Urinary bladder (tissue), 4 donors: Measurements from ENCODE around the gene MT1G. TPM values are rescaled to one million over a fixed set of nuclear protein-coding genes. Genes with fewer than 3 reads are reported as not detected.
"Not testable (repeated sequence)": the region's sequence is repeated elsewhere in the genome, so short reads cannot be mapped to it uniquely, and the experiment has no call there.

Experiments
- DNase-seq: peaks from one replicate; pipeline ENCODE4 v3.0.0-alpha.2; 2015; ENCODE audit errors: extremely low spot score
- H3K27ac ChIP-seq: one replicate; pipeline ENCODE4 v1.5.1; 2013; ENCODE audit warnings: low read depth, mild to moderate bottlenecking, moderate library complexity
- H3K36me3 ChIP-seq: one replicate; pipeline ENCODE4 v1.6.1; 2013; ENCODE audit warnings: mild to moderate bottlenecking, moderate library complexity; ENCODE audit not compliant: insufficient read depth
- H3K4me1 ChIP-seq: one replicate; pipeline ENCODE4 v1.6.1; 2013; ENCODE audit warnings: mild to moderate bottlenecking, moderate library complexity; ENCODE audit not compliant: insufficient read depth
- H3K4me3 ChIP-seq: one replicate; pipeline ENCODE4 v1.5.1; 2013; ENCODE audit warnings: low read depth, low read length
- WGBS: extraction: QIAGEN DNeasy Blood & Tissue Kit; methylation state at CpG from one replicate; pipeline ENCODE4 v1.1.7; 2013; 5-methylcytosine and 5-hydroxymethylcytosine counted together
- polyA plus RNA-seq: library from polyadenylated mRNA; stranded (reverse); fragments of 200-250 nt; gene quantifications from one replicate; pipeline ENCODE4 v1.2.3, GENCODE V29; 2013
- total RNA-seq: library from RNA; depleted of rRNA; stranded (reverse); fragments of >200 nt; gene quantifications from one replicate; pipeline ENCODE4 v1.2.3, GENCODE V29; 2014
- donor health status: healthy with polysubstance abuse.
- donor health status: healthy.

Gene MT1G
- not detected for total RNA-seq
- 55.5 TPM for polyA plus RNA-seq

- WGBS = 12% methylated on average over 46 of the region's 46 CpGs
- H3K4me1 ChIP-seq = no peaks in the 10 kb centered on the region
- H3K27ac ChIP-seq = no peak within 1 kb of the TSS
- no peak for DNase-seq
- no peak within 1 kb of the TSS for H3K4me3 ChIP-seq
- no peaks in the 10 kb centered on the region for H3K36me3 ChIP-seq
These were observed at the start of gene MT1G for GRCh38 chr16:56667581-56668571. MT1G (minus strand) TSS chr16:56668065; CDS start chr16:56667993, 72 bp downstream.

DNA sequence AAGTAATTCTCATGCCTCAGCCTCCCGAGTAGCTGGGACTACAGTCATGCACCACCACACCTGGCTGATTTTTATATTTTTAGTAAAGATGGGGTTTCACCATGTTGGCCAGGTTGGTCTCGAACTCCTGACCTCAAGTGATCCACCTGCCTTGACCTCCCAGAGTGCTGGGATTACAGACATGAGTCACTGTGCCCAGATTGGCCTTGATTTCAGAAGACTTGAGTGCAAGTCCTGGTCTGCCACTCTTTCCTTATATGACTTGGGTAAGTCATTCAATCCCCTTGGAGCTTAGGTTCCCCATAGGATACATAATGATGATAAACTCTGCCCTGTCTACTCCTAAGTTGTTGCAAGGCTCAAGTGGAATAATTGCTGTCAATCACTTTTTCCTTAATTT, 49.7 kb upstream of the MT1G start:
- H3K27ac ChIP-seq, H3K36me3 ChIP-seq, H3K4me3 ChIP-seq, DNase-seq, H3K4me1 ChIP-seq: not testable (repeated sequence)
- WGBS = 88% methylated on average over 2 of the region's 2 CpGs

- WGBS = 75% methylated on average over 3 of the region's 3 CpGs
- no peak for DNase-seq
- no peaks in the 10 kb centered on the region for H3K4me1 ChIP-seq
These were observed 48.9 kb upstream of the MT1G start for GRCh38 chr16:56716761-56717160.

DNA sequence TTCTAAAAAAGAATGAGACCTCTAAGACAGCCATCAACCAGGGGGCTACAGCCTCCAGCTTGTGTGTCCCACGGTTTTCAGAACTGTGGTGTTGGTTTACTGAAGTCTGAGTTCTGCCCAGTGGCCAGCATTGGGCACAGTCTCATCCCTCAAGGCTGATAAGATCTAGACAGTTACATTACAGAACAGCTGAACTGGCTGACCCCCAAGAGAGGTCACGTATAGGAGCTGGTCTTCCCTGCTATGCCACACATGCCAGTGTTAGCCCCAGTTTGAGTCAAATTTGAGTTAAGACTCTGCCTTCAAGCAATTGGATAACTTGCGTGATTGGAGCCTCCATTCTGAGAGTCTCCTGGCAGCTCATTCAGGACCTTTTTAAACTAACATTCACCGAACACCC, 47.3 kb upstream of the MT1G start:
- no peak for DNase-seq
- Histone ChIP-seq H3K4me3 (no peak overlapping the region), H3K27ac (no peak overlapping the region), H3K4me1 (no peaks in the 10 kb centered on the region), H3K36me3 (no peaks in the 10 kb centered on the region)
- WGBS = 67% methylated on average over 4 of the region's 4 CpGs

More at GRCh38 chr16:56716761-56717160, 48.9 kb upstream of the MT1G start:
- Histone ChIP-seq H3K27ac (no peak overlapping the region), H3K4me3 (no peak overlapping the region), H3K36me3 (no peaks in the 10 kb centered on the region)

DNA sequence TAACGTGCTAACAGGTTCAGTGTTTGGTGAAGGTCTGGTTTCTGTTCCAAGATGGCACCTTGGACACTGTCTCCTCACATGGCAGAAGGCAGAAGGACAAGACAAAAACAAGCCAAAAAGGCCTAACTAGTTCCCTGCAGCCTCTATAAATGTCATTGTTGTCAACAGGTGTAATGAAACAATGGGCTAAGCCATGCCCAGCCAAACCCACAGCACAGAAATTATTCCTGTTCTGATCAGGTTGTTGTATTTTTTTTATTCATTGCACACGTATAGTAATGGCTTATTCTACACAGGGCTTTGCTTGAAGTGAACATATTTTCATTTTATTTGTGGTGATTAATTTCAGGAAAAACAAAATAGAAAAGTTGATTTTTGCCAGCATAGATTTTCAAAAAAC, 45.9 kb upstream of the MT1G start:
- WGBS = 90% methylated on average over 2 of the region's 2 CpGs
- H3K4me1 ChIP-seq = no peaks in the 10 kb centered on the region
- H3K27ac ChIP-seq = no peak overlapping the region
- no peak for DNase-seq
- H3K36me3 ChIP-seq = no peaks in the 10 kb centered on the region
- no peak overlapping the region for H3K4me3 ChIP-seq

- Histone ChIP-seq H3K4me1 (no peaks in the 10 kb centered on the region), H3K4me3 (no peak overlapping the region), H3K27ac (no peak overlapping the region), H3K36me3 (no peaks in the 10 kb centered on the region)
- 81% methylated on average over 2 of the region's 2 CpGs for WGBS
- DNase-seq = no peak
These were observed 44.0 kb upstream of the MT1G start for GRCh38 chr16:56711862-56712261.

DNA sequence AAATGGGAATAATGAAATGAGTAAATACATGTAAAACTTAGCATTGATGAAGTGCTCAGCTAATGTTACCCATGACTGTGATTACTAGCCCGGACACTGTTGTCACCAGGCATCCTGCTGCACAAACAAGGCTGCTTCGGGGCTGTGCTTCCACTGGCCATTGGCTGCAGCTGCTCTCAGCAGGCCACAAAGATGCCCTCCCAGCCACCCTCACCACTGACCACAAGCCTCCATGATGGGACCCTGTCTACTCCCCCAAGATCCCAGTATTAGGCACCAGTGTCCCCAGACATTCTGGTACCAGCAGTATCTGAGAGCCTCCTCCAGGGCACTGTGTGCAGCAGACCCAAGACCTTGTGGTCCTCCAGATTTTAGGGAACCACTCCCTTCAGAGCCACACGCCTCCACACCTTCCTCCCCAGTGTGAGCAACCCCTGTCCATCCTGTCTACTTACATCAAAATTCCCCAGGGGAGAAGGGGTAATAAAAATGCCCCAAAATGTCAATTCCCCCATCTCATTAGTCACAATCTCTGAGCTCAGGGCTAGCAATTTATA, 42.4 kb upstream of the MT1G start:
- no peak overlapping the region for H3K27ac ChIP-seq
- no peak overlapping the region for H3K4me3 ChIP-seq
- WGBS = 86% methylated on average over 3 of the region's 3 CpGs
- H3K36me3 ChIP-seq = no peaks in the 10 kb centered on the region
- DNase-seq = no peak
- H3K4me1 ChIP-seq = no peaks in the 10 kb centered on the region

DNA sequence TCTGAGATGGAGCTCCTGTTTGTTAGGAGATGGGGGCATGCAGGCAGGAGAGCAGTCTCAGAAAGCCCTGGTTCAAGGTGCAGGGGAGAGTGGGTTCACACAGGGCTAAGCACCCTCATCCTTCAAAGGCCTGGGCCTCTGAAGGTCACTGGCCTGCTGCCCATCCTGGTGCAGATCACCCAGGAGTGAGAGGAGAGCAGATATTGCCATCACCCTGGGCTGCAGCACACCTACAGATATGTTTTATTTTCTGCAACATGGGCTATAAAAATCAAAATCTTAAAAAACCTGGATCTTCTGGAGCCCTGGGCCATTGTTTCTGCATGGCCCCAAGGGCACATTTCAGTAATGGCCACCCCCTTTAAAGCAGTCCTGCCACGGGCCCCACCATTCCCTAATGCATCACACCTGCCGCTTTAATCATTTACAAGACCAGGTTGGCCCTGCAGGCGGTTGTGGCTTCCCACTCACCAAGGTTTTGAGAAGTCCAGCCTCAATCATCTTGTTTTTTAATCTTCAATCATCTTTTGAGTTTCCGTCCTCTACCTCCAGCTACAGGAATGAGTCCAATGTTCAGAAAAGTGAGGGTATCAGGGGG, 41.7 kb upstream of the MT1G start:
- WGBS = 91% methylated on average over 4 of the region's 4 CpGs
- DNase-seq = no peak
- H3K4me1 ChIP-seq = no peaks in the 10 kb centered on the region
- no peak overlapping the region for H3K27ac ChIP-seq
- no peaks in the 10 kb centered on the region for H3K36me3 ChIP-seq
- no peak overlapping the region for H3K4me3 ChIP-seq

GRCh38 chr16:56708525-56709442, 40.9 kb upstream of the MT1G start:
- no peak for DNase-seq
- Histone ChIP-seq H3K4me1 (no peaks in the 10 kb centered on the region), H3K36me3 (no peaks in the 10 kb centered on the region), H3K4me3 (no peak overlapping the region), H3K27ac (no peak overlapping the region)
- WGBS = 58% methylated on average over 13 of the region's 13 CpGs

DNA sequence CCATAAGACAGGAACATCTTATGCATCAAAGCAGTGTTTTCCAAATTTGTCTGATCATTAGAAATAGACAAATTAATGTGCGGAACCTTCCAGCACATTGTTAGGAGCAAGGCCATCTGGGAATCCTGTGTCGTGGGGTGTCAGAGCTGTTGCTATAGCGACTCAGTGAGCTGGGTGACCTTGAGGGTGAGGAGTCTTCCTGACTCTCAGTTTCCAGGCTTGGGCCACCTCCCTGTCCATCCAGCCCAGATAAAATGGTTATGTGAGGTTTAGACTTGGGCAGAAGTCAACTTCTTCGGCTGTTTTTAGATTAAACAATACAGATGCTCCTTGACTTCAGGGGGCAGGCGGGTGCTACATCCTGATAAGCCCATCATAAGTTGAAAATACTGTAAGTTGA, 35.0 kb upstream of the MT1G start:
- H3K27ac ChIP-seq = no peak overlapping the region
- no peak for DNase-seq
- no peak overlapping the region for H3K4me3 ChIP-seq
- 86% methylated on average over 5 of the region's 5 CpGs for WGBS
- no peaks in the 10 kb centered on the region for H3K36me3 ChIP-seq
- no peaks in the 10 kb centered on the region for H3K4me1 ChIP-seq

GRCh38 chr16:56701534-56701933, 33.7 kb upstream of the MT1G start:
- no peaks in the 10 kb centered on the region for H3K36me3 ChIP-seq
- 89% methylated on average over 7 of the region's 7 CpGs for WGBS
- no peak overlapping the region for H3K27ac ChIP-seq
- DNase-seq = no peak
- H3K4me3 ChIP-seq = no peak overlapping the region
- H3K4me1 ChIP-seq = no peaks in the 10 kb centered on the region

DNA sequence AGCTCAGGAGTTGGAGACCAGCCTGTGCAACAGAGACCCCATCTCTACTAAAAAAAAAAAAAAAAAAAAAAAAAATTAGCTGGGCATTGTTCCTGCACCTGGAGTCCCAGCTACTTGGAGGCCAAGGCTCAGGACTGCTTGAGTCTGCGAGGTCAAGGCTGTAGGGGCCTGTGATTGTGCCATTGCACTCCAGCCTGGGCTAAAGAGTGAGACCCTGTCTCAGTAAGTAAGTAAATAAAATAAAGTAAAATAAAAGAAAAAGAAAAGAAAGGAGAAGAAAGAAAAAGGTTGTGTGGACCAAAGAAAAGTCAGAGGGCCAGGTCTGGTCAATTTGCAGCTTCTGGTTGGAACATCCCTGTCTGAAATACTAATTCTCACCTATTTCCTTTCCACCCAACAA, 32.8 kb upstream of the MT1G start:
- Histone ChIP-seq H3K27ac (no peak overlapping the region), H3K4me3 (no peak overlapping the region), H3K4me1 (no peaks in the 10 kb centered on the region), H3K36me3 (no peaks in the 10 kb centered on the region)
- WGBS = 97% methylated on average over 1 of the region's 1 CpG
- no peak for DNase-seq

DNA sequence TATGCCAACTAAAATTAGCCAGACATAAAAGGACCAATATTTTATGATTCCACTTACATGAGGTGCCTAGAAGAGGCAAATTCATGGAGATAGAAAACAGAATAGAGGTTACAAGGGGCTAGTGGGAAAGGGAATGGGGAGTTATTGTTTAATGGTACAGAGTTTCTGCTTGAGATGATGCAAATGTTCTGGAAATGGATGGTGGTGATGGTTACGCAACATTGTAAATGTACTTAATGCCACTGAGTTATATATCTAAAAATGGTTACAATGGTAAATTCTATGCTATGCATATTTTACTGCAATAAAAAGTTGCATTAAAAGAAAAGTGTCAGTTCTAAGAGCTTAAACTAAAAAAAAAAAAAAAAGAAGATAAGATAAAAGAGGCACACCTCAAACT, 32.3 kb upstream of the MT1G start:
- Histone ChIP-seq H3K36me3 (no peaks in the 10 kb centered on the region), H3K27ac (no peak overlapping the region), H3K4me3 (no peak overlapping the region), H3K4me1 (no peaks in the 10 kb centered on the region)
- no peak for DNase-seq
- WGBS = 94% methylated on average over 1 of the region's 1 CpG
